ENCODE measurements around the gene ALS2.

- TF ChIP-seq, protein P1, sequence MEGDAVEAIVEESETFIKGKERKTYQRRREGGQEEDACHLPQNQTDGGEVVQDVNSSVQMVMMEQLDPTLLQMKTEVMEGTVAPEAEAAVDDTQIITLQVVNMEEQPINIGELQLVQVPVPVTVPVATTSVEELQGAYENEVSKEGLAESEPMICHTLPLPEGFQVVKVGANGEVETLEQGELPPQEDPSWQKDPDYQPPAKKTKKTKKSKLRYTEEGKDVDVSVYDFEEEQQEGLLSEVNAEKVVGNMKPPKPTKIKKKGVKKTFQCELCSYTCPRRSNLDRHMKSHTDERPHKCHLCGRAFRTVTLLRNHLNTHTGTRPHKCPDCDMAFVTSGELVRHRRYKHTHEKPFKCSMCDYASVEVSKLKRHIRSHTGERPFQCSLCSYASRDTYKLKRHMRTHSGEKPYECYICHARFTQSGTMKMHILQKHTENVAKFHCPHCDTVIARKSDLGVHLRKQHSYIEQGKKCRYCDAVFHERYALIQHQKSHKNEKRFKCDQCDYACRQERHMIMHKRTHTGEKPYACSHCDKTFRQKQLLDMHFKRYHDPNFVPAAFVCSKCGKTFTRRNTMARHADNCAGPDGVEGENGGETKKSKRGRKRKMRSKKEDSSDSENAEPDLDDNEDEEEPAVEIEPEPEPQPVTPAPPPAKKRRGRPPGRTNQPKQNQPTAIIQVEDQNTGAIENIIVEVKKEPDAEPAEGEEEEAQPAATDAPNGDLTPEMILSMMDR (IDR thresholded peaks at IDR 0.05) = no peak
- TF ChIP-seq POLR2AphosphoS5 (IDR thresholded peaks at IDR 0.05) (no peak), POLR2A (IDR thresholded peaks at IDR 0.05) (no peak)
Observed at GRCh38 chr2:201816657-201817575, 36.2 kb upstream of the ALS2 start.

Measured in prostate gland (tissue), 2 donors.